ENCODE measurements around the gene GRIN3B. TPM values are rescaled to one million over a fixed set of nuclear protein-coding genes. Genes with fewer than 3 reads are reported as not detected.

GRIN3B gene
- polyA plus RNA-seq, 1 experiment: 0.38 TPM

DNA sequence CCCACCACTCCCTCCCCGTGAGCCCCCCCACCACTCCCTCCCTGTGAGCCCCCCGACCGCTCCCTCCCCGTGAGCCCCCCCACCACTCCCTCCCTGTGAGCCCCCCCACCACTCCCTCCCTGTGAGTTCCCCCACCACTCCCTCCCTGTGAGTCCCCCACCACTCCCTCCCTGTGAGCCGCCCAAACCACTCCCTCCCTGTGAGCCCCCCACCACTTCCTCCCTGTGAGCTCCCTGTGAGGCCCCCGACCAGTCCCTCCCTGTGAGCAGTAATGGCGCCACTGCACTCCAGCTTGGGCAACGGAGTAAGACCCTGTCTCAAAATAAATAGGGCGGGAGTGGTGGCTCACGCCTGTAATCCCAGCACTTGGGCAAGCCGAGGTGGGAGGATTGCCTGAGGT lies 49.6 kb downstream of the GRIN3B start:
- Histone ChIP-seq H3K27ac (ENCODE audit: low read depth, low read length) (no peak overlapping the region), H3K27me3 (ENCODE audit: control insufficient read depth, insufficient read depth, low read length) (no peaks in the 10 kb centered on the region), H3K4me3 (ENCODE audit: low read depth, low read length) (no peak overlapping the region), H3K9me3 (ENCODE audit: control insufficient read depth, insufficient read depth, low read length) (peaks cover 67% of the 10 kb centered on the region)
- TF ChIP-seq CTCF (IDR thresholded peaks at IDR 0.05; ENCODE audit: low read depth, low read length): no peak
- ChIA-PET CTCF (no interaction called here), POLR2A (no interaction called here)
- DNase-seq (ENCODE audit: low read depth, low spot score): no peak

DNA sequence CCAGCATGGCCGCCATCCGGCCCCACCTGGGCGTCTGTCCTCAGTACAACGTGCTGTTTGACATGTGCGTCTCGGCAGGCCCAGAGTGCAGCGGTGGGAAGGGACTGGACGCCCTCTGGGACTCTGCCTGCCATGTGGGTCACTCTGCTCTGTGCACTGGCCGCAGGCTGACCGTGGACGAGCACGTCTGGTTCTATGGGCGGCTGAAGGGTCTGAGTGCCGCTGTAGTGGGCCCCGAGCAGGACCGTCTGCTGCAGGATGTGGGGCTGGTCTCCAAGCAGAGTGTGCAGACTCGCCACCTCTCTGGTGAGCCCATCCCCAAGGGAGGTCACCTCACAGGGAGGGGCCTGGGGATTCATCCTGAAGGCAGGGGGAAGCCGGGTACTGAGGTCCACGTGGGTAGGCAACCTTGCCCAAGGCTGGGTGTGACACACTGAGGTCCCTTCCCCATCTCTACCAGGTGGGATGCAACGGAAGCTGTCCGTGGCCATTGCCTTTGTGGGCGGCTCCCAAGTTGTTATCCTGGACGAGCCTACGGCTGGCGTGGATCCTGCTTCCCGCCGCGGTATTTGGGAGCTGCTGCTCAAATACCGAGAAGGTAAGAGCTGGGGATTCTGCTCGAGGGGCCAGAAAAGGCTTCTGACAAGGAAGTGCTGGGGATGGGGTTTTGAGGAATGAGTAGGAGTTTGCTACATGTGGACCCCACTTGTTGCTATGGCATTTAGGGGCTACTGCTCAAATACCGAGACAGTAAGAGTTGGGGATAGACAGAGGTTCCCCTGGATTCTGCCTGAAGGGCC lies 51.0 kb downstream of the GRIN3B start:
- Histone ChIP-seq H3K27ac (ENCODE audit: low read depth, low read length) (no peak overlapping the region), H3K4me3 (ENCODE audit: low read depth, low read length) (no peak overlapping the region), H3K27me3 (ENCODE audit: control insufficient read depth, insufficient read depth, low read length) (no peaks in the 10 kb centered on the region), H3K9me3 (ENCODE audit: control insufficient read depth, insufficient read depth, low read length) (peaks cover 68% of the 10 kb centered on the region)
- no peak for DNase-seq (ENCODE audit: low read depth, low spot score)
- POLR2A ChIA-PET: interaction anchor here (1.1 kb wide), 1 partner anchor 12 kb away, joined by 3 read pairs; the partner anchor contains the start of gene ABCA7
- CTCF ChIA-PET: no interaction called here
- no peak for TF ChIP-seq CTCF (IDR thresholded peaks at IDR 0.05; ENCODE audit: low read depth, low read length)

GRCh38 chr19:1051791-1052190 lies 51.6 kb downstream of the GRIN3B start:
- Histone ChIP-seq H3K27ac (ENCODE audit: low read depth, low read length) (no peak overlapping the region), H3K27me3 (ENCODE audit: control insufficient read depth, insufficient read depth, low read length) (no peaks in the 10 kb centered on the region), H3K9me3 (ENCODE audit: control insufficient read depth, insufficient read depth, low read length) (peaks cover 68% of the 10 kb centered on the region), H3K4me3 (ENCODE audit: low read depth, low read length) (no peak overlapping the region)
- no peak for DNase-seq (ENCODE audit: low read depth, low spot score)
- no peak for TF ChIP-seq CTCF (IDR thresholded peaks at IDR 0.05; ENCODE audit: low read depth, low read length)
- ChIA-PET CTCF (no interaction called here), POLR2A (interaction anchor here (1.1 kb wide), 1 partner anchor 12 kb away, joined by 3 read pairs; the partner anchor contains the start of gene ABCA7)

- TF ChIP-seq CTCF (IDR thresholded peaks at IDR 0.05; ENCODE audit: low read depth, low read length): no peak
- POLR2A ChIA-PET: no interaction called here
- DNase-seq (ENCODE audit: low read depth, low spot score): no peak
- CTCF ChIA-PET: no interaction called here
- Histone ChIP-seq H3K9me3 (ENCODE audit: control insufficient read depth, insufficient read depth, low read length) (peaks cover 69% of the 10 kb centered on the region), H3K4me3 (ENCODE audit: low read depth, low read length) (no peak overlapping the region), H3K27me3 (ENCODE audit: control insufficient read depth, insufficient read depth, low read length) (no peaks in the 10 kb centered on the region), H3K27ac (ENCODE audit: low read depth, low read length) (no peak overlapping the region)
Measured at GRCh38 chr19:1052349-1052975, 52.2 kb downstream of the GRIN3B start.

Data from AG04450 (cell line).